Natural killer cell (primary cell): ENCODE measurements around the gene MAIP1. TPM values are rescaled to one million over a fixed set of nuclear protein-coding genes. Genes with fewer than 3 reads are reported as not detected.

Experiments used
- ATAC-seq, 3 donors: fragments of 150-1000 bp in 2 of 3; fragments of 200-7000 bp in 1 of 3; cut with Tn5 transposase; 1 replicate in 1 of 3; 2 replicates in 2 of 3; pipeline ENCODE4 v1.10.0; 2021; ENCODE audit warnings: mild to moderate bottlenecking in 2 of 3, moderate library complexity in 2 of 3
- DNase-seq, 2 donors: peaks; one replicate each; pipeline versions ENCODE4 v3.0.0 to v3.0.0-alpha.2; 2013 to 2021; ENCODE audit warnings: mixed read lengths in 1 of 2
- H3K27ac ChIP-seq: one replicate; pipeline ENCODE4 v1.5.1; 2013; ENCODE audit warnings: mild to moderate bottlenecking, low read length
- H3K27me3 ChIP-seq: one replicate; pipeline ENCODE4 v1.6.1; 2013; ENCODE audit warnings: low read length; ENCODE audit not compliant: control insufficient read depth, insufficient read depth
- H3K36me3 ChIP-seq: one replicate; pipeline ENCODE4 v1.6.1; 2013; ENCODE audit warnings: low read length; ENCODE audit not compliant: control insufficient read depth, insufficient read depth
- H3K4me1 ChIP-seq: one replicate; pipeline ENCODE4 v1.6.1; 2013; ENCODE audit warnings: low read length; ENCODE audit not compliant: control insufficient read depth, insufficient read depth
- H3K4me3 ChIP-seq: one replicate; pipeline ENCODE4 v1.5.1; 2013; ENCODE audit warnings: low read length
- H3K9me3 ChIP-seq: one replicate; pipeline ENCODE4 v1.6.1; 2013; ENCODE audit warnings: low read length; ENCODE audit not compliant: control insufficient read depth, insufficient read depth
- H3K27ac Mint-ChIP-seq, 2 donors: one replicate each; pipeline ENCODE4 v1.8.0; 2022; ENCODE audit warnings: mild to moderate bottlenecking in 2 of 2, mixed read lengths in 2 of 2, moderate library complexity in 1 of 2
- H3K27me3 Mint-ChIP-seq, 2 donors: one replicate each; pipeline ENCODE4 v1.8.0; 2022; ENCODE audit warnings: low read depth in 2 of 2, mixed read lengths in 2 of 2
- H3K36me3 Mint-ChIP-seq: one replicate; pipeline ENCODE4 v1.8.0; 2022; ENCODE audit warnings: mixed read lengths
- H3K4me1 Mint-ChIP-seq, 2 donors: one replicate each; pipeline ENCODE4 v1.8.0; 2022; ENCODE audit warnings: mixed read lengths in 2 of 2
- H3K4me3 Mint-ChIP-seq: one replicate; pipeline ENCODE4 v1.8.0; 2022; ENCODE audit warnings: mild to moderate bottlenecking, moderate library complexity, mixed read lengths
- H3K9me3 Mint-ChIP-seq, 2 donors: one replicate each; pipeline ENCODE4 v1.8.0; 2022; ENCODE audit warnings: mixed read lengths in 2 of 2
- CTCF ChIP-seq: fragments of 200-600 bp; IDR thresholded peaks from one replicate; pipeline ENCODE4 v1.8.0; 2022; ENCODE audit warnings: antibody characterized with exemption
- WGBS: methylation state at CpG from one replicate; pipeline ENCODE4 v1.1.7; 2013; ENCODE audit warnings: missing lambda C conversion rate; ENCODE audit not compliant: insufficient coverage; 5-methylcytosine and 5-hydroxymethylcytosine counted together
- intact Hi-C: fragments of 100-400 bp; cut with micrococcal nuclease; formaldehyde crosslinking; loops from one replicate; pipeline ENCODE4 v1.14.2; 2022
- total RNA-seq, 4 donors: library from RNA; stranded (reverse); fragments of 120-200 nt in 1 of 4; gene quantifications; one replicate each; pipeline versions ENCODE4 v1.2.3 to v1.2.4, GENCODE V29; 2013 to 2022

MAIP1 gene
- total RNA-seq, 3 donors from 2014 or later (not counting 1 experiment from before 2014, with no cell fraction given): 23.5 to 26.4 (median 23.6) TPM

- no peak overlapping the region for H3K4me3 ChIP-seq
- no peak overlapping the region for H3K4me3 Mint-ChIP-seq
- H3K27ac ChIP-seq: no peak overlapping the region
- ATAC-seq (no peak), DNase-seq (no peak)
- intact Hi-C loops: no loop called here
- no peaks in the 10 kb centered on the region for H3K4me1 ChIP-seq
- no peak overlapping the region for H3K27ac Mint-ChIP-seq
- H3K9me3 Mint-ChIP-seq: no peaks in the 10 kb centered on the region
- H3K36me3 ChIP-seq: no peaks in the 10 kb centered on the region
- TF ChIP-seq CTCF: no peak
- H3K9me3 ChIP-seq: no peaks in the 10 kb centered on the region
- H3K4me1 Mint-ChIP-seq: no peaks in the 10 kb centered on the region
- no peaks in the 10 kb centered on the region for H3K36me3 Mint-ChIP-seq
- H3K27me3 ChIP-seq: peaks cover 2% of the 10 kb centered on the region
- H3K27me3 Mint-ChIP-seq: peaks cover 7 to 22% of the 10 kb centered on the region in 2 donors
Observed at GRCh38 chr2:200005675-200006074, 50.3 kb downstream of the MAIP1 start.

- ATAC-seq (no peak), DNase-seq (no peak)
- Mint-ChIP-seq H3K4me1 (no peaks in the 10 kb centered on the region), H3K27me3 (peaks cover 7 to 29% of the 10 kb centered on the region in 2 donors), H3K36me3 (no peaks in the 10 kb centered on the region), H3K27ac (no peak overlapping the region), H3K4me3 (no peak overlapping the region), H3K9me3 (no peaks in the 10 kb centered on the region)
- no peaks in the 10 kb centered on the region for H3K4me1 ChIP-seq
- H3K27me3 ChIP-seq: peaks cover 4% of the 10 kb centered on the region
- no peaks in the 10 kb centered on the region for H3K36me3 ChIP-seq
- no peak for TF ChIP-seq CTCF
- no peak overlapping the region for H3K27ac ChIP-seq
- no peak overlapping the region for H3K4me3 ChIP-seq
- intact Hi-C loops: no loop called here
- 100% methylated on average over 1 of the region's 1 CpG for WGBS
- H3K9me3 ChIP-seq: no peaks in the 10 kb centered on the region
Observed at GRCh38 chr2:200007306-200007705, 51.9 kb downstream of the MAIP1 start.

GRCh38 chr2:200012401-200012800 is 57.0 kb downstream of the MAIP1 start:
- intact Hi-C loops: no loop called here
- Histone ChIP-seq H3K4me1 (no peaks in the 10 kb centered on the region), H3K9me3 (no peaks in the 10 kb centered on the region), H3K27ac (no peak overlapping the region), H3K36me3 (no peaks in the 10 kb centered on the region), H3K27me3 (peaks cover 4% of the 10 kb centered on the region), H3K4me3 (no peak overlapping the region)
- Mint-ChIP-seq H3K9me3 (peaks cover 0 to 2% of the 10 kb centered on the region in 2 donors), H3K27ac (no peak overlapping the region), H3K27me3 (peaks cover 8 to 31% of the 10 kb centered on the region in 2 donors), H3K36me3 (no peaks in the 10 kb centered on the region), H3K4me1 (no peaks in the 10 kb centered on the region), H3K4me3 (no peak overlapping the region)
- ATAC-seq (no peak), DNase-seq (no peak)
- WGBS: no CpG with 5 or more reads among the region's 1 CpG
- no peak for TF ChIP-seq CTCF

Other genes starting within 250 kb of the MAIP1 start
- gene FTCDNL1, start 104.4 kb upstream of the MAIP1 start, total RNA-seq: under 1 TPM in 2 of 3 donors, not detected in 1; 0.52 to 0.95 TPM
- 10 to 100 TPM; 11.8 to 15.0 (median 13.0) TPM for gene C2orf69, start 44.3 kb upstream of the MAIP1 start, total RNA-seq
- gene TYW5, start 91 bp upstream of the MAIP1 start, total RNA-seq: 10 to 100 TPM; 15.9 to 17.4 (median 16.9) TPM